PC-3 (cell line): ENCODE measurements around the gene NBPF26.
"Not testable (repeated sequence)": the region's sequence is repeated elsewhere in the genome, so short reads cannot be mapped to it uniquely, and the experiment has no call there.

Source experiments
- CTCF ChIP-seq: fragments of 300-600 bp; sonication (generic); conservative IDR thresholded peaks from 2 replicates; pipeline ENCODE4 v1.5.1; 2017; ENCODE audit warnings: antibody characterized with exemption, low read depth, mild to moderate bottlenecking, low read length
- EZH2phosphoT487 ChIP-seq: fragments of 300-600 bp; sonication (generic); IDR thresholded peaks from 2 replicates; pipeline ENCODE4 v1.6.1; 2018; ENCODE audit warnings: mild to moderate bottlenecking, antibody characterized with exemption, low read length, borderline replicate concordance

DNA sequence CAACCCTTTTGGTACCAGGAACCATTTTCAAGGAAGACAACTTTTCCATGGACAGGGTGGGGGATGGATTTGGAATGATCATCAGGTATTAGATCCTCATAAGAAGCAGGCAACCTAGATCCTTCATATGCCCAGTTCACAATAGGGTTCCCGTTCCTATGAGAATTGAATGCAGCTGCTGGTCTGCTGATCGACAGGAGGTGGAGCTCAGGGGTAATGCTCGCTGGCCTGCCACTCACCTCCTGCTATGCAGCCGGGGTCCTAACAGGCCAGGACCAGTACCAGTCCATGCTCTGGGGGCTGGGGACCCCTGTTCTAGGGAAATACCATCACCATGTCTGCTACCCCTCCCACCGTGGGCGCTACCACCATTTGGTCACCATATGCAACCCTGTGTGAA, 36.5 kb upstream of the NBPF26 start:
- TF ChIP-seq CTCF, EZH2phosphoT487: not testable (repeated sequence)
